GM18909 (cell line): ENCODE data around the gene SDC1.
"Not testable (repeated sequence)": the region's sequence is repeated elsewhere in the genome, so short reads cannot be mapped to it uniquely, and the experiment has no call there.

Experiments used
- ATAC-seq: cut with Tn5 transposase; IDR thresholded peaks from one replicate; pipeline ENCODE4 v1.9.1; 2021; ENCODE audit warnings: mild to moderate bottlenecking; ENCODE audit not compliant: unreplicated experiment, poor library complexity

The SDC1 gene

GRCh38 chr2:20224716-20225293 is at the start of gene SDC1:
Gene SDC1 (minus strand): TSS chr2:20225130. CDS start chr2:20224867, 263 bp downstream.
- ATAC-seq, result no peak

GRCh38 chr2:20273042-20273441 is 48.1 kb upstream of the SDC1 start:
- no peak for ATAC-seq

GRCh38 chr2:20268317-20268716 is 43.4 kb upstream of the SDC1 start:
- ATAC-seq, result not testable (repeated sequence)

GRCh38 chr2:20267529-20267928 is 42.6 kb upstream of the SDC1 start:
- ATAC-seq, result no peak

GRCh38 chr2:20264629-20265028 is 39.7 kb upstream of the SDC1 start:
- ATAC-seq, result no peak

GRCh38 chr2:20257411-20257810 is 32.5 kb upstream of the SDC1 start:
- ATAC-seq, result no peak

GRCh38 chr2:20254731-20255130 is 29.8 kb upstream of the SDC1 start:
- no peak for ATAC-seq

- ATAC-seq, result no peak
These were observed 25.5 kb upstream of the SDC1 start for GRCh38 chr2:20250436-20250835.

- no peak for ATAC-seq
These were observed 24.2 kb upstream of the SDC1 start for GRCh38 chr2:20249170-20249569.

GRCh38 chr2:20247084-20247483 is 22.2 kb upstream of the SDC1 start:
- no peak for ATAC-seq

- not testable (repeated sequence) for ATAC-seq
These were observed 18.7 kb upstream of the SDC1 start for GRCh38 chr2:20243637-20244036.

- no peak for ATAC-seq
These were observed 17.9 kb upstream of the SDC1 start for GRCh38 chr2:20242727-20243377.

GRCh38 chr2:20241973-20242726 is 17.2 kb upstream of the SDC1 start:
- no peak for ATAC-seq

GRCh38 chr2:20240291-20240690 is 15.4 kb upstream of the SDC1 start:
- not testable (repeated sequence) for ATAC-seq

GRCh38 chr2:20236496-20236895 is 11.6 kb upstream of the SDC1 start:
- no peak for ATAC-seq

- no peak for ATAC-seq
These were observed 10.8 kb upstream of the SDC1 start for GRCh38 chr2:20235655-20236305.

- not testable (repeated sequence) for ATAC-seq
These were observed 9.7 kb upstream of the SDC1 start for GRCh38 chr2:20234597-20234996.

- ATAC-seq, result no peak
These were observed 7.9 kb upstream of the SDC1 start for GRCh38 chr2:20232837-20233207.

- ATAC-seq, result no peak
These were observed 6.7 kb upstream of the SDC1 start for GRCh38 chr2:20231598-20232026.

- no peak for ATAC-seq
These were observed 6.2 kb upstream of the SDC1 start for GRCh38 chr2:20231159-20231558.

GRCh38 chr2:20230114-20230425 is 5.1 kb upstream of the SDC1 start:
- no peak for ATAC-seq
